Peyer's patch (tissue), 4 donors: Measurements from ENCODE around the gene UNKL. TPM values are rescaled to one million over a fixed set of nuclear protein-coding genes. Genes with fewer than 3 reads are reported as not detected.

Experiments
- DNase-seq, 3 donors: peaks; one replicate each; pipeline ENCODE4 v3.0.0-alpha.2; 2017 to 2019
- H3K27ac ChIP-seq, 4 donors: fragments of 200-600 bp; sonication (generic); one replicate each; pipeline ENCODE4 v1.5.1; 2016 to 2019
- H3K27me3 ChIP-seq, 2 donors: fragments of 200-600 bp; sonication (generic); one replicate each; pipeline ENCODE4 v1.5.1; 2019
- H3K36me3 ChIP-seq, 3 donors: fragments of 200-600 bp; sonication (generic); one replicate each; pipeline ENCODE4 v1.5.1; 2016 to 2019
- H3K4me1 ChIP-seq, 4 donors: fragments of 200-600 bp; sonication (generic); one replicate each; pipeline ENCODE4 v1.5.1; 2016 to 2019
- H3K4me3 ChIP-seq, 4 donors: fragments of 200-600 bp; sonication (generic); 1 replicate in 3 of 4; 2 replicates in 1 of 4; pipeline ENCODE4 v1.5.1; 2016 to 2019; ENCODE audit warnings: mild to moderate bottlenecking in 1 of 4
- H3K9me3 ChIP-seq, 4 donors: fragments of 200-600 bp; sonication (generic); one replicate each; pipeline ENCODE4 v1.5.1; 2016 to 2019; ENCODE audit warnings: mild to moderate bottlenecking in 1 of 4
- CTCF ChIP-seq, 6 experiments: fragments of 450-650 bp in 4 of 6; fragments of 200-600 bp in 2 of 6; sonication (generic) in 1 of 6; IDR thresholded peaks; one replicate each; pipeline ENCODE4 v1.5.1; 2017 to 2019; ENCODE audit warnings: antibody characterized with exemption in 6 of 6, mild to moderate bottlenecking in 3 of 6, moderate library complexity in 1 of 6
- POLR2A ChIP-seq, 2 donors: fragments of 450-650 bp; IDR thresholded peaks; one replicate each; pipeline ENCODE4 v1.5.1; 2017; ENCODE audit warnings: antibody characterized with exemption in 2 of 2, mild to moderate bottlenecking in 2 of 2, moderate library complexity in 2 of 2
- total RNA-seq, 4 donors: library from RNA; depleted of rRNA; stranded (reverse); fragments of >200 nt; gene quantifications; one replicate each; pipeline ENCODE4 v1.1.0, GENCODE V29; 2016

Gene UNKL
- total RNA-seq, 4 donors from 2014 or later: 10.9 to 113 (median 38.4) TPM

GRCh38 chr16:1343428-1344242 lies 70.9 kb downstream of the UNKL start:
- H3K36me3 ChIP-seq: peaks cover 0 to 13% (median 0%) of the 10 kb centered on the region in 3 donors
- H3K4me3 ChIP-seq: peak overlapping the region in 3 of 4 donors; percentile 24 to 51 (median 50)
- peak overlapping the region in 3 of 4 donors; percentile 19 to 78 (median 51) for H3K27ac ChIP-seq
- peaks cover 3 to 26% (median 13%) of the 10 kb centered on the region in 4 donors for H3K4me1 ChIP-seq
- no peaks in the 10 kb centered on the region for H3K27me3 ChIP-seq
- peak in 1 of 3 donors; percentile 57 for DNase-seq
- TF ChIP-seq POLR2A (IDR thresholded peaks at IDR 0.05) (peak; percentile 31 to 68), CTCF (IDR thresholded peaks at IDR 0.05) (no peak)
- H3K9me3 ChIP-seq: no peaks in the 10 kb centered on the region

GRCh38 chr16:1342526-1343427 lies 71.7 kb downstream of the UNKL start:
- Histone ChIP-seq H3K4me3 (peak overlapping the region; percentile 20 to 51 (median 47)), H3K36me3 (peaks cover 0 to 5% (median 0%) of the 10 kb centered on the region in 3 donors), H3K27ac (peak overlapping the region in 3 of 4 donors; percentile 51 to 78 (median 66)), H3K27me3 (no peaks in the 10 kb centered on the region), H3K4me1 (peaks cover 3 to 35% (median 13%) of the 10 kb centered on the region in 4 donors), H3K9me3 (no peaks in the 10 kb centered on the region)
- TF ChIP-seq POLR2A (IDR thresholded peaks at IDR 0.05) (no peak), CTCF (IDR thresholded peaks at IDR 0.05) (peak in 1 of 6 experiments; percentile 16)
- DNase-seq: peak; percentile 98 to 100 (median 98)

GRCh38 chr16:1341495-1342420 lies 72.7 kb downstream of the UNKL start:
- Histone ChIP-seq H3K4me3 (peak overlapping the region in 1 of 4 donors; percentile 44), H3K27me3 (no peaks in the 10 kb centered on the region), H3K4me1 (peaks cover 3 to 36% (median 13%) of the 10 kb centered on the region in 4 donors), H3K27ac (peak overlapping the region in 3 of 4 donors; percentile 38 to 78 (median 66)), H3K9me3 (no peaks in the 10 kb centered on the region), H3K36me3 (no peaks in the 10 kb centered on the region)
- peak in 1 of 3 donors; percentile 50 for DNase-seq
- TF ChIP-seq CTCF (IDR thresholded peaks at IDR 0.05) (no peak), POLR2A (IDR thresholded peaks at IDR 0.05) (no peak)

GRCh38 chr16:1340730-1341494 lies 73.6 kb downstream of the UNKL start:
- H3K4me3 ChIP-seq: no peak overlapping the region
- H3K27me3 ChIP-seq: no peaks in the 10 kb centered on the region
- no peak for DNase-seq
- no peaks in the 10 kb centered on the region for H3K36me3 ChIP-seq
- H3K9me3 ChIP-seq: no peaks in the 10 kb centered on the region
- TF ChIP-seq CTCF (IDR thresholded peaks at IDR 0.05): no peak
- TF ChIP-seq POLR2A (IDR thresholded peaks at IDR 0.05): no peak
- H3K27ac ChIP-seq: peak overlapping the region in 1 of 4 donors; percentile 78
- H3K4me1 ChIP-seq: peaks cover 3 to 36% (median 13%) of the 10 kb centered on the region in 4 donors
